HepG2 (cell line): Measurements from ENCODE around the gene NAV3. TPM values are rescaled to one million over a fixed set of nuclear protein-coding genes. Genes with fewer than 3 reads are reported as not detected.

ENCODE experiments used
- ATAC-seq: fragments of 200-7000 bp; cut with Tn5 transposase; 3 replicates; pipeline ENCODE4 v1.9.1; 2020; ENCODE audit warnings: mild to moderate bottlenecking, moderate library complexity
- BruUV-seq: library from RNA; stranded (reverse); fragments of 400-500 nt; replicated peaks from 2 replicates; lab custom pipeline; 2021; lab: Mats Ljungman, UMichigan
- CTCF ChIA-PET: fragments of 300-600 bp; formaldehyde crosslinking; extraction: SDS; loops from one replicate; lab custom pipeline; 2021; ENCODE audit warnings: low total read pairs, inconsistent platforms, low intra/inter-chr PET ratio; lab: Yijun Ruan, JAX
- POLR2A ChIA-PET: fragments of 350-600 bp; sonication (Branson Sonifier 250); formaldehyde crosslinking; loops from one replicate; lab custom pipeline; 2020; ENCODE audit warnings: antibody characterized with exemption, inconsistent platforms; lab: Yijun Ruan, JAX
- DNase-seq: peaks from one replicate; pipeline ENCODE4 v3.0.0-alpha.2; 2015; ENCODE audit warnings: low spot score
- FAIRE-seq: peaks from 3 replicates; lab custom pipeline; 2011; peaks lifted over from hg19 to GRCh38; lab: Jason Lieb, UNC
- H2AFZ ChIP-seq: one replicate; pipeline ENCODE4 v1.6.1; 2011; ENCODE audit warnings: low read length, inconsistent platforms
- H3K27ac ChIP-seq: fragments of 300-600 bp; 3 replicates; pipeline ENCODE4 v1.8.0; 2011; ENCODE audit warnings: mixed run types, mild to moderate bottlenecking, mixed read lengths, low read length, inconsistent platforms; ENCODE audit not compliant: insufficient read depth; ENCODE audit errors: extremely low read length
- H3K27me3 ChIP-seq, 2 experiments: fragments of 200-600 bp in 1 of 2; 2 replicates in 1 of 2; 3 replicates in 1 of 2; pipeline versions ENCODE4 v1.6.0 to v1.8.0; 2011; ENCODE audit warnings: low read length in 2 of 2, mild to moderate bottlenecking in 2 of 2, moderate library complexity in 2 of 2, inconsistent platforms in 1 of 2; ENCODE audit not compliant: insufficient read depth in 2 of 2, control insufficient read depth in 1 of 2
- H3K36me3 ChIP-seq, 2 experiments: fragments of 200-600 bp in 1 of 2; replicated peaks in 1 of 2; 2 replicates in 1 of 2; 3 replicates in 1 of 2; pipeline versions ENCODE4 v1.5.1 to v1.8.0; 2011; ENCODE audit warnings: low read length in 2 of 2, inconsistent platforms in 1 of 2; ENCODE audit not compliant: insufficient read depth in 2 of 2, control insufficient read depth in 1 of 2
- H3K4me1 ChIP-seq: 2 replicates; pipeline ENCODE4 v1.5.1; 2012; ENCODE audit warnings: low read length, inconsistent platforms; ENCODE audit not compliant: insufficient read depth
- H3K4me2 ChIP-seq: 2 replicates; pipeline ENCODE4 v1.6.0; 2011; ENCODE audit warnings: low read depth, low read length, inconsistent platforms
- H3K4me3 ChIP-seq, 3 experiments: fragments of 200-600 bp in 1 of 3; sonication (generic), shearing (Covaris generic) in 1 of 3; replicated peaks in 1 of 3; 2 replicates each; pipeline ENCODE4 v1.5.1; 2011 to 2016; ENCODE audit warnings: low read length in 3 of 3, inconsistent platforms in 2 of 3, low read depth in 2 of 3, mild to moderate bottlenecking in 2 of 3, control low read depth in 1 of 3, mixed read lengths in 1 of 3; ENCODE audit not compliant: insufficient read depth in 1 of 3
- H3K79me2 ChIP-seq: one replicate; pipeline ENCODE4 v1.6.1; 2011; ENCODE audit warnings: low read length, inconsistent platforms; ENCODE audit not compliant: insufficient read depth
- H3K9ac ChIP-seq: 2 replicates; pipeline ENCODE4 v1.6.0; 2011; ENCODE audit warnings: mild to moderate bottlenecking, low read depth, low read length, inconsistent platforms; ENCODE audit not compliant: insufficient read depth
- H3K9me3 ChIP-seq: 2 replicates; pipeline ENCODE4 v1.5.1; 2012; ENCODE audit warnings: mild to moderate bottlenecking, low read length
- H4K20me1 ChIP-seq: 2 replicates; pipeline ENCODE4 v1.6.0; 2011; ENCODE audit warnings: inconsistent platforms, mild to moderate bottlenecking, low read length, moderate library complexity; ENCODE audit not compliant: insufficient read depth
- ATF7 ChIP-seq, 2 experiments: fragments of 450-650 bp in 1 of 2; sonication (generic) in 1 of 2; formaldehyde crosslinking in 1 of 2; IDR thresholded peaks; 2 replicates each; pipeline versions ENCODE4 v1.4.0 to v1.6.1; 2016 to 2020; ENCODE audit warnings: antibody characterized with exemption in 1 of 2, mild to moderate bottlenecking in 1 of 2, missing genetic modification reagents in 1 of 2
- BCL6 ChIP-seq: IDR thresholded peaks from 2 replicates; pipeline ENCODE4 v1.6.1; 2016; ENCODE audit warnings: missing genetic modification reagents, missing compliant biosample characterization
- CREB1 ChIP-seq, 2 experiments: fragments of 450-650 bp in 1 of 2; IDR thresholded peaks; 2 replicates each; pipeline ENCODE4 v1.6.1; 2016 to 2017; ENCODE audit warnings: control low read depth in 1 of 2, mild to moderate bottlenecking in 1 of 2, missing compliant biosample characterization in 1 of 2, missing genetic modification characterization in 1 of 2
- FOXA3 ChIP-seq: IDR thresholded peaks from 2 replicates; pipeline ENCODE4 v1.6.1; 2016; ENCODE audit warnings: missing genetic modification reagents, missing compliant biosample characterization
- KAT8 ChIP-seq: IDR thresholded peaks from 2 replicates; pipeline ENCODE4 v1.6.1; 2016; ENCODE audit warnings: missing genetic modification reagents, missing compliant biosample characterization
- KLF11 ChIP-seq: IDR thresholded peaks from 2 replicates; pipeline ENCODE4 v1.6.1; 2016; ENCODE audit warnings: missing compliant biosample characterization
- MYNN ChIP-seq: sonication (generic); formaldehyde crosslinking; IDR thresholded peaks from 2 replicates; pipeline ENCODE4 v1.4.0; 2020; ENCODE audit warnings: mild to moderate bottlenecking, low read depth, missing genetic modification reagents
- RFXAP ChIP-seq: sonication (generic); formaldehyde crosslinking; IDR thresholded peaks from 2 replicates; pipeline ENCODE4 v1.4.0; 2020; ENCODE audit warnings: missing genetic modification reagents, borderline replicate concordance
- TFDP1 ChIP-seq: IDR thresholded peaks from 2 replicates; pipeline ENCODE4 v1.6.1; 2016; ENCODE audit warnings: missing compliant biosample characterization, missing genetic modification reagents, borderline replicate concordance
- ZBTB2 ChIP-seq: sonication (generic); formaldehyde crosslinking; IDR thresholded peaks from 2 replicates; pipeline ENCODE4 v1.8.0; 2022; ENCODE audit warnings: low read depth, missing genetic modification reagents
- ZBTB20 ChIP-seq: sonication (generic); formaldehyde crosslinking; IDR thresholded peaks from 2 replicates; pipeline ENCODE4 v1.8.1; 2023; ENCODE audit warnings: missing genetic modification reagents, low read depth, mild to moderate bottlenecking, borderline replicate concordance
- ZNF512 ChIP-seq: sonication (generic); formaldehyde crosslinking; IDR thresholded peaks from 2 replicates; pipeline ENCODE4 v1.4.0; 2020; ENCODE audit warnings: mild to moderate bottlenecking, missing genetic modification reagents
- ZNF772 ChIP-seq: sonication (generic); formaldehyde crosslinking; IDR thresholded peaks from 2 replicates; pipeline ENCODE4 v1.5.0; 2020; ENCODE audit warnings: mild to moderate bottlenecking, missing genetic modification reagents
- ZNF782 ChIP-seq: sonication (generic); formaldehyde crosslinking; IDR thresholded peaks from 2 replicates; pipeline ENCODE4 v1.4.0; 2020; ENCODE audit warnings: missing genetic modification reagents, mild to moderate bottlenecking, borderline replicate concordance
- WGBS: methylation state at CpG from one replicate; pipeline ENCODE4 v1.1.6; 2017; ENCODE audit warnings: low lambda C conversion rate; 5-methylcytosine and 5-hydroxymethylcytosine counted together
- in situ Hi-C: cut with HindIII; loops from 2 replicates; pipeline ENCODE4 v1.10.0; 2017; ENCODE audit warnings: low pct_unique_long_range_greater_than_20kb; ENCODE audit not compliant: extremely low pct_ligation_motif_present
- intact Hi-C: fragments of 100-400 bp; cut with micrococcal nuclease; formaldehyde crosslinking; loops from one replicate; pipeline ENCODE4 v1.10.0; 2022; ENCODE audit not compliant: unreplicated experiment
- polyA plus RNA-seq, 8 experiments: library from polyadenylated mRNA; depleted of rRNA in 3 of 8; stranded (reverse) in 7 of 8; unstranded in 1 of 8; fragments of >200 nt; fragmentation: Illumina TruSeq in 4 of 8; extraction: Trizol in 4 of 8; gene quantifications; 2 replicates each; pipeline versions ENCODE4 v1.2.1 to v1.2.3, GENCODE V29; 2011 to 2016; ENCODE audit warnings: low read depth in 4 of 8, missing spikeins in 1 of 8, mixed read lengths in 1 of 8; ENCODE audit not compliant: insufficient read depth in 1 of 8
- total RNA-seq, 5 experiments: library from RNA; depleted of rRNA; stranded (reverse); fragments of >200 nt; fragmentation: Illumina TruSeq; extraction: Trizol; gene quantifications; 2 replicates each; pipeline ENCODE4 v1.2.3, GENCODE V29; 2016; ENCODE audit warnings: low read depth in 1 of 5

Gene NAV3
- total and polyA plus RNA-seq, 2 of the 13 experiments (the other 11 are each of a cell fraction or from before 2014, with no cell fraction given): 0.01 to 0.18 TPM

- no peaks in the 10 kb centered on the region for H4K20me1 ChIP-seq
- H2AFZ ChIP-seq: no peak overlapping the region
- no peak overlapping the region for H3K9ac ChIP-seq
- peak; percentile 94 for TF ChIP-seq ATF7 (IDR thresholded peaks at IDR 0.05)
- TF ChIP-seq ATF7 (CRISPR knock-in tag; IDR thresholded peaks at IDR 0.05): no peak
- no peak for TF ChIP-seq BCL6 (CRISPR knock-in tag)
- no peak for TF ChIP-seq TFDP1 (CRISPR knock-in tag)
- peak; percentile 40; the same call in 1 of the 2 replicates for TF ChIP-seq CREB1 (IDR thresholded peaks at IDR 0.05)
- no peak for TF ChIP-seq CREB1 (CRISPR knock-in tag; IDR thresholded peaks at IDR 0.05)
- TF ChIP-seq, all 625 proteins: peak for 2
- BruUV-seq: no TSS peak
- no peaks in the 10 kb centered on the region for H3K4me1 ChIP-seq
- H3K9me3 ChIP-seq: no peaks in the 10 kb centered on the region
- no peak overlapping the region for H3K4me2 ChIP-seq
- intact Hi-C loops (no loop called here), in situ Hi-C loops (loop anchor here (10.0 kb wide), 1 partner anchor 1159 kb away; no protein-coding TSS in a partner anchor)
- ChIA-PET POLR2A (no interaction called here), CTCF (no interaction called here)
- no peak overlapping the region for H3K27ac ChIP-seq
- 5% methylated on average over 2 of the region's 2 CpGs for WGBS
- DNase-seq: no peak
- no peaks in the 10 kb centered on the region for H3K27me3 ChIP-seq
- no peak for ATAC-seq
- no peaks in the 10 kb centered on the region for H3K36me3 ChIP-seq
- no peak overlapping the region for H3K4me3 ChIP-seq
- H3K79me2 ChIP-seq: no peaks in the 10 kb centered on the region
- no peak for FAIRE-seq
Measured at GRCh38 chr12:78185651-78186050, 355.0 kb downstream of the NAV3 start.

- in situ Hi-C loops: loop anchor here (10.0 kb wide), 1 partner anchor 1158 kb away; no protein-coding TSS in a partner anchor
Measured at GRCh38 chr12:78186670-78187069, 356.0 kb downstream of the NAV3 start.

More at GRCh38 chr12:78186670-78187069, 356.0 kb downstream of the NAV3 start:
- POLR2A ChIA-PET: no interaction called here
- Histone ChIP-seq H4K20me1 (no peaks in the 10 kb centered on the region), H3K79me2 (no peaks in the 10 kb centered on the region), H3K27me3 (no peaks in the 10 kb centered on the region), H3K4me1 (no peaks in the 10 kb centered on the region), H3K9ac (no peak overlapping the region)
- ATAC-seq: no peak
- FAIRE-seq: no peak
- TF ChIP-seq ZNF782 (CRISPR knock-in tag) (no peak), ZNF772 (CRISPR knock-in tag) (no peak), KAT8 (no peak), ZBTB2 (no peak), ZBTB20 (no peak), MYNN (CRISPR knock-in tag) (no peak), FOXA3 (CRISPR knock-in tag) (no peak), ZNF512 (no peak), RFXAP (CRISPR knock-in tag) (no peak), KLF11 (no peak)
- TF ChIP-seq, all 625 proteins: peak for 0
- Histone ChIP-seq H3K36me3 (no peaks in the 10 kb centered on the region), H3K4me3 (no peak overlapping the region), H3K27ac (no peak overlapping the region), H2AFZ (no peak overlapping the region), H3K9me3 (no peaks in the 10 kb centered on the region), H3K4me2 (no peak overlapping the region)
- 4% methylated on average over 1 of the region's 1 CpG for WGBS
- intact Hi-C loops: no loop called here
- BruUV-seq: no TSS peak
- CTCF ChIA-PET: no interaction called here
- no peak for DNase-seq
